CD4-positive, alpha-beta T cell treated with Interleukin-6 at 100 ng/mL for 8 hours (primary cell): ENCODE results near the gene MYH14.

Experiments
- DNase-seq: peaks from one replicate; pipeline ENCODE4 v3.0.0-alpha.2; 2020; ENCODE audit warnings: mixed read lengths, low spot score

The MYH14 gene

DNA sequence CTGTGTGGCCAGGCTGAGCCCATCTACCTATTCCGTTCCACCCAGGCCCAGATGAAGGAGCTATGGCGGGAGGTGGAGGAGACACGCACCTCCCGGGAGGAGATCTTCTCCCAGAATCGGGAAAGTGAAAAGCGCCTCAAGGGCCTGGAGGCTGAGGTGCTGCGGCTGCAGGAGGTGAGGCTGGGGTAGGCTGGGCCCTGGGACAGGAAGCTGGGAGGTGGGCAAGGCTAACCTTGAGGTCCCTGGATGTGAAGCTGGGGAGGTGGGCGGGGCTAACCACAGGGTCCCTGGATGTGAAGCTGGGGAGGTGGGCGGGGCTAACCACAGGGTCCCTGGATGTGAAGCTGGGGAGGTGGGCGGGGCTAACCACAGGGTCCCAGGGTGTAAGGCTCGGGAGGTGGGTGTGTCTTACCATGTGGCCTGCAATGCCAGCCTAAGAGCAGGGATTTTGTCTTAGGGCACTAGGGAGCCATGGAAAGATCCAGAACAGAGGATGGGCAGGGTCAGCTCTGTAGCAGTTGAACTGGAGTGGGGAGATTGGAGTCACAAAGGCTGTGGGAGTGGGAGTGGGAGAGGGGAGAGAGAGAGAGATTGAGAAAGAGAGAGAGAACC is 88.9 kb downstream of the MYH14 start:
- DNase-seq, result no peak

DNA sequence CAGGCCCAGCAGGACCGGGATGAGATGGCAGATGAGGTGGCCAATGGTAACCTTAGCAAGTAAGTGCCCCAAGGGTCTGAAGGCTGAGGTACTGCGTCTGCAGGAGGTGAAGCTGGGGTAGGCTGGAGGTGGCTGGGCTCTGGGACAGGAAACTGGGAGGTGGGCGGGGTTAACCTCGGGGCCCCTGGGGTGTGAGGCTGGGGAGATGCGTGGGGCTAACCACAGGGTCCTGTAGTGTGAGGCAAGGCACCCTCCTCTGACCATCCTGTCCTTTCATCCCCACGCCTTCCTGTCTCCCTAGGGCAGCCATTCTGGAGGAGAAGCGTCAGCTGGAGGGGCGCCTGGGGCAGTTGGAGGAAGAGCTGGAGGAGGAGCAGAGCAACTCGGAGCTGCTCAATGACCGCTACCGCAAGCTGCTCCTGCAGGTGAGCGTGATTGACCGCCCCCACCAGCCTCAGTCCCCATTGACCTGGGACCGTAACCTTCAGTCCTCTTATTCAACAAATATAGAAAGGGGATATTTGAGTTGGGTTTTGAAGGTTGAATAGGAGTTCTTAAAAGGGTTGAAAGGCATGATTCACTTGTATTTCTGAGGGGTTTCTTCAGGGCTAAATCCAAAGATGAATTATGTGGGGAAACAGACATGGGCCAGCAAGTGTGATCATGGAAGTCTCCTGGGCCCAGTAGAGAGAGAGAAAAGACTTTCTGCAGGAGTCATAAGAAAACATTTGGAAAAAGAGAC is 90.0 kb downstream of the MYH14 start:
- DNase-seq, result no peak

DNA sequence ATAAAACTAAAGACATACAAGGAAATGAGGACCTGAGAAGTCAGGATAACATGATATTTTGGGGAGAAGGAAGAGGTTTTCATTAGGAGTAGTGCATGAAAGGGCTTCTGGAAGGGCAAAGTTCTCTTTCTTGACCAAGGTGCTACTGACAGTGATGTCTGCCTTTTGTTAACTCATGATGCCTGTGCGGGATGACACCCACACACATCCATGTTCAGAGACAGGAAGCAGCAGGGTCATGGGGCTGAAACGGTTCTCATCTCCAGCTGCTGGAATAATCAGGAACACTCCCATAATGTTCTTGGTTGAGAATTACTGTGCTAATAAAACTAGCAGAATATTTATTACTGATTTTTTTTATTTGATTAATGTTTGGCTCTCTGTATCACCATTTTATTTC is 96.6 kb downstream of the MYH14 start:
- no peak for DNase-seq

DNA sequence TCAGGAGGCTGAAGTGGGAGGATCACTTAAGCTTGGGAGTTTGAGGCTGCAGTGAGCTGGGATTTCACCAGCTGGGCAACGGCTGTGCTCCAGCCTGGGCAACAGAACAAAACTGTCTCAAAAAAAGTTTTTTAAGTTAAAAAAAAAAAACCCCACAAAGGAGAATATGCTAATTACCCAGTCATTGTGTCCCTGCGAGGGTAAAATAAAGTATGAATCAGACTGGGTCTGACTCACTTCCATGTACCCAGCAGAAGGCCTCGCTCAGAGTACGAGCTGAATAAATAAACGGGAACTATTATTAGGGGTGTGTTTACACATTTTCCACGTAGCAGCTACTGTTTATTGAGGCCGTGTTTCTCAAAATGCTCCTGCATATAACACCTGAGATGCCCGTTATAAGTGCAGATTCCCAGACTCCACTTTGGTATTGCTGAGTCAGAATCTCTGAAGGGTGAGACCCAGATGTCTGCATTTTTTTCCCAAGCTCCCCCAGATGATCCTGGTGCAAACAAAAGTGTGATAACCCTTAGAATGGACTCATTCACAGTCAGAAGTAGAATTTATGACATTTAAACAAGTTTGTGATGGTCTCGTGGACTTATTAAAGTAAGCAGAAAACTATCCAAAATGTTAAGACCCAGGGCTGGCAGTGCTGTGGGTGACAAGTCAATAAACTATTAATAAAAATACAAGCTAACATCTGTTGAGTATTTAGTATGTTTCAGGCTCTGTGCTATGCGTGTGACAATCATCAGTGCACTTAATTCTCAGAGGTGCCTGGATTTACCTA is 97.6 kb downstream of the MYH14 start:
- DNase-seq, result no peak

DNA sequence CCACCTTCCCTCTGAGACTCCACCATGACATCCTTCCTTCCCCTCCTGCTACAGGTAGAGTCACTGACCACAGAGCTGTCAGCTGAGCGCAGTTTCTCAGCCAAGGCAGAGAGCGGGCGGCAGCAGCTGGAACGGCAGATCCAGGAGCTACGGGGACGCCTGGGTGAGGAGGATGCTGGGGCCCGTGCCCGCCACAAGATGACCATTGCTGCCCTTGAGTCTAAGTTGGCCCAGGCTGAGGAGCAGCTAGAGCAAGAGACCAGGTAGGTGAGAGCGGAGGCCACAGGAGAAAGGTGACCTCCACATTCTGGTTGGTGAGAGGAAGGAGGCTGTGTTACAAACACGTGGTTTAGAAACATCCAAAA is 98.2 kb downstream of the MYH14 start:
- no peak for DNase-seq

DNA sequence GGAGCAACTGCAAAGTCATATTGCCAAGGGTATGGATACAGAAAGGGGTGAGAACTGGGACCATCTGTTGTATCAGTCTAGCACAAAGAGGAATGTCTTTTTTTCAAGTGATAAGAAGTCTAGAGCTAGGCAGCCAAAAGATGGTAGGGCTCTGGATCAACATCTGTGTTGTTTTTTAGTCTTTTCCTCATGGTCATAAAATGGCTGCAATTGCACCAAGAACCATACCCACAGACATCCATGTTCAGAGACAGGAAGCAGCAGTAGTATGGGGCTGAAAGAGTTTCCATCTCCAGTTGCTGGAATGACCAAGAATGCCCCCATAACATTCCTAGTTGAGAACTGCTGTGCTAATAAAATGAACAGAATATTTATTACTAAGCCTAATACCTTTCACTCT is 100.1 kb downstream of the MYH14 start:
- DNase-seq, result no peak

DNA sequence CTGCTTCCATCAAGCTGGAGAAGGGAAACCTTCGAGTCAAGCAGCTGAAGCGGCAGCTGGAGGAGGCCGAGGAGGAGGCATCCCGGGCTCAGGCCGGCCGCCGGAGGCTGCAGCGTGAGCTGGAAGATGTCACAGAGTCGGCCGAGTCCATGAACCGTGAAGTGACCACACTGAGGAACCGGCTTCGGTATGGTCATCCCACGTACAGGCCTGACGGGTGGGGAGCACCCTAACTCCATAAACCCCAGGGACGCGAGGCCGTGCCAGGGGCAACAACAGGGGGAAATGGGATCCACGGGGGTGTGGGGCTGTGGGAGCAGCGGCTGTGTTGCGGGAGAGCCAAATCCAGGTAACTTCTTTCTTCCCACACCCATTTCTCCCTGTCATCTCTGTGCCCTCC is 105.6 kb downstream of the MYH14 start:
- DNase-seq, result no peak

DNA sequence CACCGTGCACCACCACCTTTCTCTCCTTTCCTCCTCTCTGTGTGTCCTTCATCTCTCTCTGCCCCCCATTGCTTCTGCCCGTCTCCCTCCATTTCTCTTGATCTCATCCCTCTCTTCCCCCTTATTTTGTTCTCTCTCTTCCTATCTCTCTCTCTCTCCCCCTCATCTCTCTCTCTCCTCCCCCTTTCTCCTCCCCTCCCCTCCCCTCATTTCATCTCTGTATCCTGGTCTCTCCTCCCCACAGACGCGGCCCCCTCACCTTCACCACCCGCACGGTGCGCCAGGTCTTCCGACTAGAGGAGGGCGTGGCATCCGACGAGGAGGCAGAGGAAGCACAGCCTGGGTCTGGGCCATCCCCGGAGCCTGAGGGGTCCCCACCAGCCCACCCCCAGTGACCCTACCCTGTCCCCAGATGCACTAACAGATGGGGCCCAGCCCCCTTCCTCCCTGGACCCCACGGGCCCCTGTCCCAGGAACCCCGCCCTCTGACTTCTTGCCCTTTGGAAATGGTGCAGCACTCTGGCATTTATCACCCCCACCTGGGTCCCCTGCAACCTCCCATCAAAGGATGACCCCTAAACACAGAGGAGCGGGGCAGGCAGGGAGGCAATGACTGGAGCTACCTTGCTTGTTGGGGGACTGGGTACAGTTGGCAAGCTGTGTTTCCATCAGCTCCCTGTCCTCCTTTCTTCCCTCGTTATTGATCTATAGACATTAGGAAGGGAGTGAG is 106.1 kb downstream of the MYH14 start:
- DNase-seq, result no peak

DNA sequence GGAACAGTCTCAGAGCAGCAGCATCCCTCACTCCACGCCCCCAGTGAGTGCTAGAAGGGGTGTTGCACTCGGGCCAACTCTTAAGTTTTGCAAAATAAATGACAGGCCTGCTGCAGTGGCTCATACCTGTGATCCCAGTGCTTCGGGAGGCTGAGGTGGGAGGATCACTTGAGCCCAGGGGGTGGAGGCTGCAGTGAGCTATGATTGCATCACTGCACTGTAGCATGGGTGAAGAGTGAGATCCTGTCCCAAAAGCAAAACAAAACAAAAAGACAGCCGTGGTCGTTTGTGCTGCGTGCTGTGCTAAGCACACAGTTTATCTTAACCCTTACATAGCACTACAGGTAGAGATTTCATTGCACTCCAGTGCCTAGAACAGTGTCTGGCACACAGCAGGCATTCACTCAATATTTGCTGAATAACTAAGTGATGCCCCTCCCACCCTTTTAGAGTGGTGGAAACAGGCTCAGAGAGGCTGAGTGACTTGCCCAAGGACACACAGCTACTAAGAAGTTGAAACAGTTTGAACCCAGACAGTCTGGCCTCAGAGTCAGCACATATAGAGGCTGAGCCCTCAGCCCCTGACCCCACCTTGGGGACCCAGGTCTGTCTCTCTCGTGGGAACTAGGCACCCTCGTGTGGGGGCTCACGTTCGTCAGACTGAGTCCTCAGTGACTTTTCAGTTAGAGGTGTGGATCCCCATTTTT is 107.5 kb downstream of the MYH14 start:
- no peak for DNase-seq

DNA sequence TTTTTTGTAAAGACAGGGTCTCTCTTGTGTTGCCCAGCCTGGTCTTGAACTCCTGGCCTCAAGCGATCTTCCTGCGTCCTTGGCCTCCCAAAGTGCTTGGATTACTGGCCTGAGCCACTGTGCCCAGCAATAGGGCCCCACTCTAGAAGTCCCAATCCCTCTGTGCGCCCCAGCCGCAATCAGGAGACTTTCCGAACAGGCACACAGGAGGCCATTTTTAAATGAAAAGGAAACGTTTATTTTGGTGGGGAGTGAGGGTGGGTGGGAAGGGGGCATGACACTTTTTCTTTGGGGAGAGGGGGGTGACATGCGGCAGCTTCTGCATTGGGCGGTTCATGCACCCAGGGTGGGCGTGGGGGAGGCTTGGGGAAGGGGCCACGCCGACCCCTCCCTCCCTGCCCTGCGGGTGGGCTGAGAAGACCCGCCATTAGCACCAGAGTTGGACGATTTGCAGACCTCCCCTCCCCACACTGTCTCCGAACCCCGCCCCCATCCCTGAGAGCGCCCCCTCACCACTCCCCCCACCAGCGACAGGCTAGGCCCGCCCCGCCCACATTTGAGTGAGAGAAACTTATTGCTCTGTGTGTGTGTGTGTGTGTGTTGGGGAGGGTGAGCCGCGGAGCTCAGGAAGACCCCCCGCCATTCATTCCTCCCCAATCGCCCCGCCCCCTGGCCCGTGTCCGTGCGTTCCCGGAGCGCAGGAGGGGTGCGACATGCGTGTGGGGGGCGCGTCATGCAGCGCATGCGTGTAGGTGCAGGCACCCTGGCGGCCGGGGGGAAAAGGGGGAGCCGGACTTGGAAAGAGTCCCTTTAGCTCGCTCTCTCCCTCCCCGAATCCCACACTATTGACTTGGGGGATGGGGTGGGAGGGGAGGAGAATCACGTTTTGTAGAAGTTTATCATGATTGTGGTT is 108.6 kb downstream of the MYH14 start:
- DNase-seq, result no peak

DNA sequence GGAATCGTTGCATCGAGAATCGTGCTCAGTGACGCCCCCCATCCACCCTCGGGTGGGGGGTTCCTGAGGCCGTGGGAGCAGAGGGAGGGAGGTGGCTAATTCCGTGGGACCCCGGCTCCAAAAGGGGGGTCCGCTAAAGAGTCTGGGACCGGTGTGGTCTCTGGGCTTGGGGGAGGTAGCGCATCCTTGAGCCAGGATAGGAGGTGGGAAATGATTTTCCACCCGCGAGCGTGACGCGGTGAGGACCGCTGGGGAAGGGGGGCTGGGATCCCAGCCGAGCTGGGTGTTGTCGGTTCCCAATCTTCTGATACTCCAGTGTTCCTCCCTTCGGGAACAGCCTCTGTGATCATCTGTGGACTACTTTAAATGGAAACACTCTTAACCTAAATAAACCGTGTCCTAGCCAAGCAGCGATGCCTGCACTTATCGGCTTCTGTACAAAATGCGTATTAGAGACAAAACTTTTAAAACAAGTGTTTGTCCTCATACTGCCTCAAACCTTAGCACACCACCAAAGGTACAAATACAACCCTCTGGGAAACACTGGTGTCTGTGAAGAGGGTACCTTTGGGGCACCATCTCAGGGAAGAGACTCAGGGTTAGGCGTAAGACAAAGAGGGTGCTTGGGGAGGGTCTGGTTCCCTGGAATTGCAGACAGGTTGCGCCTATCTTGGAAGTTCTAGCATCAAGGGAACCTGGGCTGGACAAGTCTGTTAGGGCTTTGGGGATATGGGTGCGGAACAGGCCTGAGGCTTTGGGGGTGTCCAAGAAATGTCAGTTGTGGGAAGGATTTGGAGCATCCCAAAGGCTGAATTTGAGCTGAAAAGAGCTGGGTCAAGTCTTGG is 109.8 kb downstream of the MYH14 start:
- DNase-seq, result no peak

DNA sequence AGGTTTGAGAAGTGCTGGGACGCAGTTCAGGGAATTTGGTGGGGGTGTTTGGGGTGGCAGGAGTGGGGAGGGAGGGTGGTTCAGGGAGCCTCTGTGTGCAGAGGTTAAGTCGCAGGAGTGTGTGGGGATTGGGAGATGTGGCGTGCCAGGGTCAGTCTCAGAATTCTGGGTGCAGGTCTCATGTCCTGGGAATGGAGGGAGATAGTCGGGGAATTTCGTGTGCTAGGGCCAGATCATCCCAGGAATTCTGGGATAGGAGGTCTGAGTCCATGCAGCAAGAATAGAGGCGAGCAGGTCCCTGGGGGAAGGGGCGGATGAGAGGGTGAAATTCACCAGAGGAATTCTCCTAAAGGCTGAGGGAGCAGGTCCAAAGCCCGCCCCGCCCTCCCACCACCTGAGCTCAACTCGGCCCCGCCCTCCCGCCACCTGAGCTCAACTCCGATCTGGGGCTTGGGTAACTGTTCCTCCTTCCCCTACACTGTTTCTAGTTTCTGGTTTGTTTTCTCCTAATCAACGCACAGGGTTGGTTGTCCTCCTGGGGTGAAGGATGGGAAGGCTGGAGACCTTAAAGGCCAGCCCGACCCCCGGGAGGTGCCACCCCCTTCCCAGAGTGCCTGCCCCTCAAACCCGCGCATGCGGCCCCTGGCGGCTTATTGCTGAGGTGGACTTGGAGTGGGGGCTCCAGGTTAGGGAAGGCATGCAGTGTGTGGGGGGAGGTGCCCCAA is 110.6 kb downstream of the MYH14 start:
- no peak for DNase-seq

DNA sequence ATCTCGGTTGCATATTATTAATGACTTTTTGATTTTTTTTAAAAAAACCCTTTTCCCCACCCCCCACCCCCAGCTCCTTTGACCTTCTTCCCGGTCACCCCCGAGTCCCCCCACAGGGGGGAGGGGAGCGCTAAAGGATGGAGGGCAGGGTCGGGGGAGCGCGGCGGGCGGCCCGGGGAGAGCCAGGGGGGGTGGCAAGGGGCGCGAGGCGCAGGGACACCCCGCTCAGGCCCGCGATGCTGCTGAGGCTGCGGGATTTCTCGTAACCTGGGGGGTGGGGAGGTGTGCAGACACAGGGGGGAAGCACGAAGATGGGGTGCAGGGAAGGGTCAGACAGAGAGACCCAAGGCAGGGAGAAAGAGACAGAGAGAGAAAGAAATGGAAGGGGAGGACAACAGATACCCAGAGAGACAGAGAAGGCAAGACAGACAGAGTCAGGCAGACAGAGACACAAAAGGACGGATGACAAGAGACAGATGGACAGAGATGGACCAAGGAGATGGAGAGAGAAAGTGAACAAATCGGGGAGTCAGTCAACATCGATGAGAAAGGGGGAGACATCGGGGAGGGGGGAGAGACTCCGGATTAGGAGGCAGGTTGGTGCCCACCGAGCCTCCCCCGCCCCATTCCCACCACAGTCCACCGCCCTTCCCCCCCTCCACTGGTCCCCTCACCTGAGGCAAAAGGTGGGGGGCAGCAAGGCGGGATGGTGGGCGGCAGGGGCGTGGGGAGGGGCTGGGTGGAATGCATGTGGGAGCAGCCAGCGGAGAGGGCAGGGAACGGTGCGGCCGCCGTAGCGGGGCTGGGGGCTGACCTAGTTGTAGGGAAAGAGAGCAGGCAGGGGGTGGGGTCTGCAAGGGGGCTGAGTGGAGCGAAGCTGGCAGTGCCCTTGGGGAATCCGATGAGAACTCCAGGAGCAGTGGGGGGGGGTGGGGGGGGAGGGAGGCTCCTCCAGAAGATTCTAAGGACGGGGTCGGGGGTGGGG is 111.6 kb downstream of the MYH14 start:
- no peak for DNase-seq

DNA sequence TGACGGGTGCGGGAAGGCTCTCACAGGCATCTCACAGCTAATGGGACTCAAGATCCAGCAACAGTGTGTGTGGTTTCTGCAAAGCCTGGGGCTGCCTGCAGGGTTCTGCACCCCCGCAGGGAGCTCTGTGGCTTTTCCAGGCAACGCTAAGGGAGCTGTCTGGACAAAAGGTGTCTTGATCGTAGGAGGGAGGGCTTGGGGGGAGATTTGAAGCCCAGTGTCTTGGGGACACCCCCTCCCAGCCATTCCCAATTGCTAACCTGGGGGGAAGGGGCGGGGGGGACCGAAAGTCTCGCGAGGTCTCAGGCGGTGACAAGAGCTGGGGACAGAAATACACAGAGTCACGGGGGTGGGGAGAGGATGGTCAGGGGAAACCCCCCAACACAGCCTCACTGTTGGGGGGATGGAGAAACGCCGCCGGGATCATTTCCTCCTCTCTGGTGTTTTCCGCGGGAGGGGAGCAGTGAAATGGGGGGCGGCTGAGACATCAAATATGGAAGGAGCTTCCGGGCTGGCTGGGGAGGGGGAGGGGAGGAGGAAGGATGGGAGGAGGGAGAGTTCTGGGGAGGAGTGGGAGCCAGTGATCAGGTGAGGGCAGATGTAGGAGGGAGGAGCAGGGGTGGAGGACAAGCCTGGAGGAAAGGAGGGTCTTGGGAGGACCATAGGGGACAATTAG is 112.5 kb downstream of the MYH14 start:
- no peak for DNase-seq

DNA sequence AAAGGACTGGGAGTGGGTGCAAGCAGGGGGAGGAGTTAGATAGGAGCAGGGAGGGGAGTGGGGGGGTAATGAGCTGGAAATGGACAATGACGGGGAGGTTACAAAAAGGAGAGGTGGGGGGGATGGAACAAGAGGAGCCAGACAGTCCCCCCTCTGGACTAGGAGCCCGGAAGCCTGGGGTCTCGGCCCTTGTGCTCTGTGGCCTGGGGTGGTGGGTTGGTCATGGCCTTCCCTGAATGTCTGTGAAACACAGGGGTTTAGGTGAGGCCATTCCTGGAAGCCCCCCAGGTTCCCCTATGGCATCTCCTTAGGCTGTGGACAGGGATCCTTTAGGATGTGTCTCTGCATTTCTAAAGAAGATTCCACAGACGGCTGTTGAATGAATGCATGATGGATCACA is 113.7 kb downstream of the MYH14 start:
- no peak for DNase-seq

DNA sequence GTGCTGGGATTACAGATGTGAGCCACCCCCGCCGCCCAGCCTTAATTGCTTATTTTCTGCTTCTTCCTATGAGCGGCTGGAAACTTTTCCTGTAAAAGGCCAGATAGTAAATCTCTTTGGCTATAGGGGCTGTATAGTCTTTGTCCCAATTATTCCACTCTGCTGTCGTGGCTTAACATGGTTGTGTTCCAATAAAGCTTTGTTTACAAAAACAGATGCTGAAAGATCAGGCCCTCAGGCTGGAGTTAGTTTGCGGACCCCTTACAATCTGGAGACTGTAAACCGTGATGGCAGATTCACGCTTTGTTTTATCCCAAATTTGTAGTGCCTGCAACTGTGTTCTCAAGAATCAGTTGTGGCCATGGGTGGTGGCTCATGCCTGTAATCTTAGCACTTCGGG is 115.0 kb downstream of the MYH14 start:
- no peak for DNase-seq

DNA sequence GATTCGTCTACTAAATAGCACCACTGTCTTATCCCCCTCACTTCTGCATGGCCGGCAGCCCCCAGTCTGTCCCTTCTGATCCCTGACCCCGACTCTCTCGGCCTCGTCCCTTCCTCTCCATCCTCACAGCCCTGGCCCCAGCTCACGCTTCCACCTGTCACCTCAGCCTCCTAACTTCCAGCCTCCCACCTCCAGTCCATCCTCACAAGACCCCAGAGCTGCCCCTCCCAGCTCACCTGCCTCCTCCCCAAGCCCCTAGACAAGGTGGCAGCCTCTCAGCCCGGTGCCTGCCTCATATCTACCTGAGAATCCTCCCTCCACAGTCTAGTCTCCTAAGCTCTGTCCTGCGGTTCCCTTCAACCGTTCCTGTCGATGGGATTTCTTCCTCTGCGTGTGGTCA is 115.7 kb downstream of the MYH14 start:
- DNase-seq, result no peak
